GM12878 (cell line): ENCODE results near the gene DAO. TPM values are rescaled to one million over a fixed set of nuclear protein-coding genes. Genes with fewer than 3 reads are reported as not detected.
A peak's percentile ranks its signal among the peaks of the same experiment; 100 is the strongest.

Experiments
- ATAC-seq: fragments of 200-7000 bp; cut with Tn5 transposase; 3 replicates; pipeline ENCODE4 v1.9.1; 2020; ENCODE audit warnings: mild to moderate bottlenecking, moderate library complexity
- BruUV-seq: library from RNA; stranded (reverse); fragments of 400-500 nt; replicated peaks from 2 replicates; lab custom pipeline; 2021; lab: Mats Ljungman, UMichigan
- CTCF ChIA-PET: fragments of 300-600 bp; sonication (Branson Sonifier 250); formaldehyde crosslinking; extraction: SDS; loops from one replicate; lab custom pipeline; 2021; ENCODE audit warnings: inconsistent platforms; lab: Yijun Ruan, JAX
- POLR2A ChIA-PET: fragments of 350-600 bp; formaldehyde crosslinking; extraction: SDS; loops from one replicate; lab custom pipeline; 2021; ENCODE audit warnings: inconsistent platforms; lab: Charles Lee
- RAD21 ChIA-PET: fragments of 300-600 bp; sonication (Branson Sonifier 250); formaldehyde crosslinking; loops from one replicate; lab custom pipeline; 2023; ENCODE audit warnings: antibody characterized with exemption; ENCODE audit not compliant: unreplicated experiment; lab: Charles Lee
- SMC1A ChIA-PET: fragments of 300-600 bp; sonication (Branson Sonifier 250); formaldehyde crosslinking; loops from one replicate; lab custom pipeline; 2023; ENCODE audit not compliant: unreplicated experiment, uncharacterized antibody; lab: Charles Lee
- DNase-seq: peaks from one replicate; pipeline ENCODE4 v3.0.0-alpha.2; 2011; ENCODE audit warnings: low read depth, low spot score
- FAIRE-seq: peaks from 3 replicates; lab custom pipeline; 2011; peaks lifted over from hg19 to GRCh38; lab: Jason Lieb, UNC
- H2AFZ ChIP-seq: 2 replicates; pipeline ENCODE4 v1.6.0; 2011; ENCODE audit warnings: low read depth, low read length, control low read depth; ENCODE audit not compliant: control insufficient read depth
- H3K27ac ChIP-seq: 2 replicates; pipeline ENCODE4 v1.5.1; 2011; ENCODE audit warnings: control low read depth; ENCODE audit not compliant: control insufficient read depth, insufficient read depth
- H3K27me3 ChIP-seq, 2 experiments: replicated peaks in 1 of 2; 2 replicates each; pipeline versions ENCODE4 v1.6.0 to v1.6.1; 2011; ENCODE audit warnings: low read length in 1 of 2; ENCODE audit not compliant: control insufficient read depth in 2 of 2, insufficient read depth in 2 of 2
- H3K36me3 ChIP-seq, 2 experiments: 2 replicates each; pipeline ENCODE4 v1.5.1; 2011; ENCODE audit warnings: low read length in 1 of 2; ENCODE audit not compliant: control insufficient read depth in 2 of 2, insufficient read depth in 2 of 2
- H3K4me1 ChIP-seq: 2 replicates; pipeline ENCODE4 v1.6.1; 2011; ENCODE audit warnings: mild to moderate bottlenecking, low read length, moderate library complexity, mixed read lengths; ENCODE audit not compliant: control insufficient read depth, insufficient read depth
- H3K4me2 ChIP-seq: 2 replicates; pipeline ENCODE4 v1.6.0; 2011; ENCODE audit warnings: control low read depth; ENCODE audit not compliant: control insufficient read depth, insufficient read depth
- H3K4me3 ChIP-seq: fragments of 200-600 bp; sonication (generic); 2 replicates; pipeline ENCODE4 v1.5.1; 2016
- H3K79me2 ChIP-seq: 2 replicates; pipeline ENCODE4 v1.6.0; 2011; ENCODE audit warnings: low read length; ENCODE audit not compliant: control insufficient read depth, insufficient read depth
- H3K9ac ChIP-seq: 2 replicates; pipeline ENCODE4 v1.8.0; 2011; ENCODE audit warnings: low read length, control low read depth, mixed read lengths; ENCODE audit not compliant: control insufficient read depth, insufficient read depth
- H3K9me3 ChIP-seq: replicated peaks from 3 replicates; pipeline ENCODE4 v1.5.1; 2011; ENCODE audit warnings: mild to moderate bottlenecking, low read length; ENCODE audit not compliant: control insufficient read depth, insufficient read depth
- H4K20me1 ChIP-seq: 2 replicates; pipeline ENCODE4 v1.6.0; 2011; ENCODE audit not compliant: control insufficient read depth, insufficient read depth
- BCL11A ChIP-seq: IDR thresholded peaks from 2 replicates; pipeline ENCODE4 v1.6.1; 2011; ENCODE audit warnings: low read depth, low read length
- CEBPZ ChIP-seq: fragments of 150-350 bp; IDR thresholded peaks from 2 replicates; pipeline ENCODE4 v1.6.1; 2016; ENCODE audit warnings: low read depth, low read length
- CHD4 ChIP-seq: fragments of 200-600 bp; sonication (generic); IDR thresholded peaks from 2 replicates; pipeline ENCODE4 v1.6.1; 2016; ENCODE audit warnings: mild to moderate bottlenecking
- CREB1 ChIP-seq: IDR thresholded peaks from 2 replicates; pipeline ENCODE4 v1.6.1; 2012; ENCODE audit warnings: low read depth, mild to moderate bottlenecking, inconsistent platforms
- EZH2 ChIP-seq: IDR thresholded peaks from 2 replicates; pipeline ENCODE4 v1.6.1; 2012; ENCODE audit warnings: low read depth, mild to moderate bottlenecking, control low read depth, inconsistent platforms, low read length, borderline replicate concordance; ENCODE audit not compliant: control insufficient read depth
- GABPA ChIP-seq: IDR thresholded peaks from 2 replicates; pipeline ENCODE4 v1.6.1; 2014; ENCODE audit warnings: antibody characterized with exemption, low read depth, mild to moderate bottlenecking, inconsistent platforms
- HDAC2 ChIP-seq: fragments of 200-600 bp; sonication (generic); IDR thresholded peaks from 2 replicates; pipeline ENCODE4 v1.6.1; 2017
- HSF1 ChIP-seq: fragments of 150-350 bp; IDR thresholded peaks from 2 replicates; pipeline ENCODE4 v1.6.1; 2014; ENCODE audit warnings: mild to moderate bottlenecking, low read depth, low read length
- JUNB ChIP-seq: IDR thresholded peaks from 2 replicates; pipeline ENCODE4 v1.6.1; 2016; ENCODE audit warnings: antibody characterized with exemption, mild to moderate bottlenecking
- KDM1A ChIP-seq: fragments of 200-600 bp; sonication (generic); IDR thresholded peaks from 2 replicates; pipeline ENCODE4 v1.6.1; 2016; ENCODE audit warnings: borderline replicate concordance
- MYC ChIP-seq: IDR thresholded peaks from 2 replicates; pipeline ENCODE4 v1.6.1; 2011; ENCODE audit warnings: mild to moderate bottlenecking, low read length, moderate library complexity, inconsistent platforms; ENCODE audit not compliant: insufficient read depth, insufficient replicate concordance, insufficient read length, severe bottlenecking
- NFYB ChIP-seq: IDR thresholded peaks from 2 replicates; pipeline ENCODE4 v1.6.1; 2011; ENCODE audit warnings: low read depth, mild to moderate bottlenecking, low read length, improper control_type of control experiment, moderate library complexity; ENCODE audit not compliant: insufficient read depth
- PAX5 ChIP-seq: IDR thresholded peaks from 2 replicates; pipeline ENCODE4 v1.6.1; 2011; ENCODE audit warnings: low read depth, low read length, borderline replicate concordance
- POLR2AphosphoS5 ChIP-seq: IDR thresholded peaks from 2 replicates; pipeline ENCODE4 v1.6.1; 2011; ENCODE audit warnings: mild to moderate bottlenecking, low read length, inconsistent platforms
- RAD51 ChIP-seq: fragments of 450-650 bp; IDR thresholded peaks from 2 replicates; pipeline ENCODE4 v1.6.1; 2016; ENCODE audit warnings: moderate library complexity, mild to moderate bottlenecking, inconsistent platforms
- RB1 ChIP-seq: fragments of 450-650 bp; formaldehyde crosslinking; IDR thresholded peaks from 2 replicates; pipeline ENCODE4 v1.6.1; 2017; ENCODE audit warnings: mild to moderate bottlenecking, borderline replicate concordance
- RFX5 ChIP-seq: IDR thresholded peaks from 2 replicates; pipeline ENCODE4 v1.6.1; 2011; ENCODE audit warnings: low read depth, low read length, improper control_type of control experiment
- SIX5 ChIP-seq: IDR thresholded peaks from 2 replicates; pipeline ENCODE4 v1.6.1; 2011; ENCODE audit warnings: mild to moderate bottlenecking, low read depth, low read length, moderate library complexity; ENCODE audit not compliant: severe bottlenecking
- TAF1 ChIP-seq: IDR thresholded peaks from 2 replicates; pipeline ENCODE4 v1.6.1; 2011; ENCODE audit warnings: mild to moderate bottlenecking, low read depth, low read length, borderline replicate concordance
- YBX1 ChIP-seq: fragments of 450-650 bp; IDR thresholded peaks from 2 replicates; pipeline ENCODE4 v1.6.1; 2016; ENCODE audit warnings: antibody characterized with exemption
- YY1 ChIP-seq: IDR thresholded peaks from 2 replicates; pipeline ENCODE4 v1.6.1; 2011; ENCODE audit warnings: low read depth, mild to moderate bottlenecking, low read length
- ZBED1 ChIP-seq: IDR thresholded peaks from 2 replicates; pipeline ENCODE4 v1.6.1; 2016; ENCODE audit warnings: borderline replicate concordance
- ZNF217 ChIP-seq: fragments of 450-650 bp; IDR thresholded peaks from 2 replicates; pipeline ENCODE4 v1.6.1; 2017; ENCODE audit warnings: antibody characterized with exemption, mild to moderate bottlenecking
- WGBS: methylation state at CpG from one replicate; pipeline ENCODE4 v1.1.6; 2016; ENCODE audit warnings: low lambda C conversion rate; ENCODE audit not compliant: insufficient replicate concordance, insufficient coverage; ENCODE audit errors: missing lambda C conversion rate; 5-methylcytosine and 5-hydroxymethylcytosine counted together
- in situ Hi-C: fragments of 300-500 bp; cut with MboI; formaldehyde crosslinking; loops from 9 replicates; pipeline ENCODE4 v1.14.3; 2018; ENCODE audit warnings: mixed read lengths
- intact Hi-C: fragments of 100-400 bp; cut with micrococcal nuclease; formaldehyde crosslinking; loops from one replicate; pipeline ENCODE4 v1.14.2; 2022; ENCODE audit not compliant: unreplicated experiment
- polyA plus RNA-seq, 11 experiments: library from polyadenylated mRNA; depleted of rRNA in 4 of 11; unstranded in 6 of 11; stranded (reverse) in 5 of 11; fragments of >200 nt; fragmentation: Nextera tagmentation in 4 of 11; fragmentation: Illumina TruSeq in 1 of 11; extraction: Ambion mirVana in 4 of 11; extraction: Trizol in 1 of 11; gene quantifications; 1 replicate in 1 of 11; 2 replicates in 10 of 11; pipeline versions ENCODE4 v1.2.1 to v1.2.3, GENCODE V29; 2011 to 2016; ENCODE audit warnings: inconsistent platforms in 2 of 11, missing spikeins in 2 of 11, low read depth in 1 of 11
- total RNA-seq, 4 experiments: library from RNA; depleted of rRNA in 3 of 4; stranded (reverse); fragments of >200 nt in 3 of 4; fragmentation: Illumina TruSeq in 1 of 4; extraction: Trizol in 1 of 4; gene quantifications; 2 replicates each; pipeline versions ENCODE4 v1.2.1 to v1.2.3, GENCODE V29; 2013 to 2021

Gene DAO
- total and polyA plus RNA-seq, 10 of the 15 experiments (the other 5 are each of a cell fraction or from before 2014, with no cell fraction given), result 0.15 TPM; not detected in 9

- in situ Hi-C loops, result no loop called here
- Histone ChIP-seq H3K27me3 (no peaks in the 10 kb centered on the region; a peak in 2 of 4 replicates), H3K4me2 (no peak overlapping the region), H2AFZ (no peak overlapping the region), H3K4me3 (no peak overlapping the region), H3K36me3 (no peaks in the 10 kb centered on the region), H3K4me1 (peaks cover 12% of the 10 kb centered on the region), H3K79me2 (no peaks in the 10 kb centered on the region), H3K27ac (no peak overlapping the region), H3K9ac (no peak overlapping the region), H3K9me3 (no peaks in the 10 kb centered on the region), H4K20me1 (no peaks in the 10 kb centered on the region)
- FAIRE-seq (peak; percentile 71), DNase-seq (peak; percentile 21), ATAC-seq (peak; percentile 96)
- intact Hi-C loops, result no loop called here
- POLR2A ChIA-PET, result no interaction called here
- 0% methylated on average over 1 of the region's 1 CpG for WGBS
- BruUV-seq, result no TSS peak
- CTCF ChIA-PET, result interaction anchor here (1.5 to 2.6 kb wide), 2 partner anchors 11 to 55 kb away, joined by 3 to 12 read pairs; no protein-coding TSS in a partner anchor
- SMC1A ChIA-PET, result interaction anchor here (1.1 kb wide), 1 partner anchor 10 kb away, joined by 5 read pairs; no protein-coding TSS in a partner anchor
- RAD21 ChIA-PET, result interaction anchor here (1.0 kb wide), 1 partner anchor 10 kb away, joined by 4 read pairs; no protein-coding TSS in a partner anchor
- TF ChIP-seq YY1, result peak; percentile 80
- peak; percentile 76 for TF ChIP-seq SIX5
- TF ChIP-seq POLR2AphosphoS5, result no peak
- peak; percentile 16; the same call in 1 of the 2 replicates for TF ChIP-seq RAD51
- no peak for TF ChIP-seq ZBED1
- TF ChIP-seq CREB1, result no peak
- TF ChIP-seq PAX5, result no peak
- no peak for TF ChIP-seq EZH2
- no peak for TF ChIP-seq GABPA
- TF ChIP-seq HDAC2, result no peak
- no peak for TF ChIP-seq RB1
- no peak for TF ChIP-seq BCL11A
- no peak for TF ChIP-seq YBX1
- no peak for TF ChIP-seq HSF1
- no peak for TF ChIP-seq MYC
- no peak for TF ChIP-seq JUNB
- TF ChIP-seq KDM1A, result no peak
- no peak for TF ChIP-seq CEBPZ
- no peak for TF ChIP-seq RFX5
- TF ChIP-seq NFYB, result 0 out of 2 replicates have a peak, but pooled peaks have one; percentile 29
- TF ChIP-seq TAF1, result no peak
- TF ChIP-seq ZNF217, result no peak
- TF ChIP-seq CHD4, result no peak
Observed at GRCh38 chr12:108939594-108939993, 59.7 kb downstream of the DAO start.
